ENCODE data around the gene PLGRKT. TPM values are rescaled to one million over a fixed set of nuclear protein-coding genes. Genes with fewer than 3 reads are reported as not detected.

Gene PLGRKT
- total RNA-seq, 2 experiments from 2014 or later: 10.4 to 26.1 TPM

DNA sequence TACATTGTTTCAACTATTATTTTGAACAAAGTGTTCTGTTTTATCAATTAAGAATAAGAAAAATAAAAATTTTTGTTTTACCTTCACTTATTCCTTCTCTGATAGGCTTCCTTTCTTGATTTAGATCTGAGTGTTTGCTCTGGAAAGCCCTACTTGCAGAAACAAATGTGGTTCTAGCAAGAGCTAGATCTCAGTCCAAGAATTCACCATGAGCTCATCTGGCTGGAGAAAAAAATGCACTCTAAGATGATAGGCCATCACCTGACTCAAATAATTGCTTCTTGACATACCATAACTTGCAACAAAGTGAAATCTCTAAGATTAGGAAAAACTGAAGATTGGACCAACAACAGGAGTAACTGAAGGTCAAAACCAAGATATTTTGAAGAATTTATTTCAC is 126.9 kb downstream of the PLGRKT start:
- POLR2A ChIA-PET: interaction anchor here (1.5 to 1.7 kb wide), 2 partner anchors 10 kb away, joined by 3 to 4 read pairs; no protein-coding TSS in a partner anchor

More for the DNA sequence above, 126.9 kb downstream of the PLGRKT start:
- Histone ChIP-seq H3K79me2 (ENCODE audit: insufficient read depth, low read depth, low read length) (no peaks in the 10 kb centered on the region), H3K4me2 (ENCODE audit: low read length) (no peak overlapping the region), H3K4me3 (ENCODE audit: low read depth, low read length, poor library complexity, severe bottlenecking) (no peak overlapping the region), H3K4me1 (ENCODE audit: insufficient read depth, low read length, poor library complexity, severe bottlenecking) (no peaks in the 10 kb centered on the region), H2AFZ (ENCODE audit: low read length) (no peak overlapping the region), H3K36me3 (ENCODE audit: insufficient read depth, low read length) (no peaks in the 10 kb centered on the region), H3K9me3 (ENCODE audit: low read length) (peaks cover 15% of the 10 kb centered on the region), H3K9me2 (ENCODE audit: insufficient read depth, low read length) (no peaks in the 10 kb centered on the region), H4K20me1 (ENCODE audit: insufficient read depth, low read length) (no peaks in the 10 kb centered on the region), H3K27ac (ENCODE audit: low read depth, low read length, poor library complexity, severe bottlenecking) (no peak overlapping the region)
- DNase-seq (ENCODE audit: low spot score): no peak
- no peak for TF ChIP-seq EZH2phosphoT487 (IDR thresholded peaks at IDR 0.05; ENCODE audit: borderline replicate concordance, low read depth, low read length)
- TF ChIP-seq, protein P1, sequence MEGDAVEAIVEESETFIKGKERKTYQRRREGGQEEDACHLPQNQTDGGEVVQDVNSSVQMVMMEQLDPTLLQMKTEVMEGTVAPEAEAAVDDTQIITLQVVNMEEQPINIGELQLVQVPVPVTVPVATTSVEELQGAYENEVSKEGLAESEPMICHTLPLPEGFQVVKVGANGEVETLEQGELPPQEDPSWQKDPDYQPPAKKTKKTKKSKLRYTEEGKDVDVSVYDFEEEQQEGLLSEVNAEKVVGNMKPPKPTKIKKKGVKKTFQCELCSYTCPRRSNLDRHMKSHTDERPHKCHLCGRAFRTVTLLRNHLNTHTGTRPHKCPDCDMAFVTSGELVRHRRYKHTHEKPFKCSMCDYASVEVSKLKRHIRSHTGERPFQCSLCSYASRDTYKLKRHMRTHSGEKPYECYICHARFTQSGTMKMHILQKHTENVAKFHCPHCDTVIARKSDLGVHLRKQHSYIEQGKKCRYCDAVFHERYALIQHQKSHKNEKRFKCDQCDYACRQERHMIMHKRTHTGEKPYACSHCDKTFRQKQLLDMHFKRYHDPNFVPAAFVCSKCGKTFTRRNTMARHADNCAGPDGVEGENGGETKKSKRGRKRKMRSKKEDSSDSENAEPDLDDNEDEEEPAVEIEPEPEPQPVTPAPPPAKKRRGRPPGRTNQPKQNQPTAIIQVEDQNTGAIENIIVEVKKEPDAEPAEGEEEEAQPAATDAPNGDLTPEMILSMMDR (conservative IDR thresholded peaks at IDR 0.05; ENCODE audit: low read length): no peak
- intact Hi-C loops (cut with micrococcal nuclease; ENCODE audit: unreplicated experiment): no loop called here
- BruUV-seq (replicated peaks): no TSS peak
- CTCF ChIA-PET (ENCODE audit: unreplicated experiment): no interaction called here

Small RNA genes within 50 kb of the gene (small RNA-seq; reads per million reads assigned to genes)
- gene AL135786.1: not detected
- not detected for gene HMGN2P31

Other genes with a start within 250 kb of the PLGRKT start
- not detected in 2 replicates for gene INSL4, start 206.5 kb downstream of the PLGRKT start, total RNA-seq (2014; rRNA removed; shearing (Covaris generic))
- gene INSL4, start 206.5 kb downstream of the PLGRKT start, total RNA-seq (2022): not detected in 2 replicates
- gene RLN2, start 133.2 kb downstream of the PLGRKT start, total RNA-seq (2014; rRNA removed; shearing (Covaris generic)): 1.7 TPM in 1 of 2 replicates, not detected in the other
- 3.8 and 4.4 TPM in 2 replicates for gene RLN2, start 133.2 kb downstream of the PLGRKT start, total RNA-seq (2022)
- gene RLN1, start 98.0 kb downstream of the PLGRKT start, total RNA-seq (2014; rRNA removed; shearing (Covaris generic)): 0.67 and 1.2 TPM in 2 replicates
- 2.3 and 2.6 TPM in 2 replicates for gene RLN1, start 98.0 kb downstream of the PLGRKT start, total RNA-seq (2022)
- gene CD274, start 12.6 kb upstream of the PLGRKT start, total RNA-seq (2014; rRNA removed; shearing (Covaris generic)): 0.57 and 4.3 TPM in 2 replicates
- gene CD274, start 12.6 kb upstream of the PLGRKT start, total RNA-seq (2022): 0.15 and 1.2 TPM in 2 replicates
- not detected in 2 replicates for gene PDCD1LG2, start 72.6 kb upstream of the PLGRKT start, total RNA-seq (2014; rRNA removed; shearing (Covaris generic))
- not detected in 2 replicates for gene PDCD1LG2, start 72.6 kb upstream of the PLGRKT start, total RNA-seq (2022)
- gene RIC1, start 191.2 kb upstream of the PLGRKT start, total RNA-seq (2014; rRNA removed; shearing (Covaris generic)): 72.9 and 77.0 TPM in 2 replicates
- 83.9 and 84.6 TPM in 2 replicates for gene RIC1, start 191.2 kb upstream of the PLGRKT start, total RNA-seq (2022)